GM23338 (cell line): Measurements from ENCODE around the gene STAMBP. TPM values are rescaled to one million over a fixed set of nuclear protein-coding genes. Genes with fewer than 3 reads are reported as not detected.

ENCODE experiments used
- ATAC-seq: fragments of 200-7000 bp; cut with Tn5 transposase; 3 replicates; pipeline ENCODE4 v1.9.1; 2020
- DNase-seq: peaks from one replicate; pipeline ENCODE4 v3.0.0-alpha.2; 2015; ENCODE audit warnings: low spot score
- H2AFZ ChIP-seq: fragments of 200-600 bp; sonication (generic); 2 replicates; pipeline ENCODE4 v1.8.0; 2016; ENCODE audit warnings: antibody characterized with exemption, mild to moderate bottlenecking, moderate library complexity
- H3F3A ChIP-seq: fragments of 200-600 bp; sonication (generic); replicated peaks from 2 replicates; pipeline ENCODE4 v1.8.0; 2017; ENCODE audit warnings: antibody characterized with exemption, mixed run types, low read depth
- H3K27ac ChIP-seq: fragments of 200-600 bp; sonication (generic); 2 replicates; pipeline ENCODE4 v1.6.1; 2016; ENCODE audit warnings: low read depth
- H3K27me3 ChIP-seq: fragments of 200-600 bp; sonication (generic); 2 replicates; pipeline ENCODE4 v1.8.0; 2016; ENCODE audit warnings: mild to moderate bottlenecking, mixed run types, moderate library complexity; ENCODE audit not compliant: insufficient read depth
- H3K36me3 ChIP-seq: fragments of 200-600 bp; sonication (generic); 2 replicates; pipeline ENCODE4 v1.8.0; 2016; ENCODE audit warnings: mild to moderate bottlenecking; ENCODE audit not compliant: insufficient read depth
- H3K4me1 ChIP-seq: fragments of 200-600 bp; sonication (generic); 2 replicates; pipeline ENCODE4 v1.8.0; 2016; ENCODE audit warnings: mild to moderate bottlenecking, moderate library complexity; ENCODE audit not compliant: insufficient read depth
- H3K4me2 ChIP-seq: fragments of 200-600 bp; sonication (generic); 2 replicates; pipeline ENCODE4 v1.7.1; 2017; ENCODE audit warnings: mixed run types
- H3K4me3 ChIP-seq: fragments of 200-600 bp; sonication (generic); 2 replicates; pipeline ENCODE4 v1.6.1; 2016; ENCODE audit warnings: mixed run types
- H3K79me2 ChIP-seq: fragments of 200-600 bp; sonication (generic); replicated peaks from 2 replicates; pipeline ENCODE4 v1.8.0; 2017; ENCODE audit warnings: mild to moderate bottlenecking; ENCODE audit not compliant: insufficient read depth
- H3K9me2 ChIP-seq: fragments of 200-600 bp; sonication (generic); 2 replicates; pipeline ENCODE4 v1.8.0; 2017; ENCODE audit not compliant: insufficient read depth
- H4K20me1 ChIP-seq: fragments of 200-600 bp; sonication (generic); replicated peaks from 2 replicates; pipeline ENCODE4 v1.8.0; 2017; ENCODE audit warnings: mild to moderate bottlenecking; ENCODE audit not compliant: insufficient read depth
- H3K27ac Mint-ChIP-seq: 2 replicates; pipeline ENCODE4 v1.8.0; 2020; ENCODE audit warnings: inconsistent platforms, mild to moderate bottlenecking, moderate library complexity, mixed read lengths
- H3K27me3 Mint-ChIP-seq: 3 replicates; pipeline ENCODE4 v1.8.0; 2022; ENCODE audit warnings: low read depth, mild to moderate bottlenecking, moderate library complexity, mixed read lengths, inconsistent platforms; ENCODE audit not compliant: insufficient read depth, poor library complexity
- H3K36me3 Mint-ChIP-seq: 3 replicates; pipeline ENCODE4 v1.8.0; 2021; ENCODE audit warnings: low read depth, mild to moderate bottlenecking, inconsistent platforms, moderate library complexity, mixed read lengths
- H3K4me1 Mint-ChIP-seq: 3 replicates; pipeline ENCODE4 v1.8.0; 2020; ENCODE audit warnings: mild to moderate bottlenecking, inconsistent platforms, mixed read lengths
- H3K4me3 Mint-ChIP-seq: 3 replicates; pipeline ENCODE4 v1.8.0; 2021; ENCODE audit warnings: moderate library complexity, mild to moderate bottlenecking, inconsistent platforms, mixed read lengths
- H3K9me3 Mint-ChIP-seq: 3 replicates; pipeline ENCODE4 v1.8.0; 2020; ENCODE audit warnings: moderate library complexity, mild to moderate bottlenecking, inconsistent platforms, mixed read lengths
- CREB1 ChIP-seq: fragments of 250-450 bp; sonication (Bioruptor Pico); IDR thresholded peaks from 2 replicates; pipeline ENCODE4 v1.5.0; 2020; ENCODE audit warnings: low read depth, mild to moderate bottlenecking, moderate library complexity
- EZH2 ChIP-seq: fragments of 200-600 bp; sonication (generic); IDR thresholded peaks from one replicate; pipeline ENCODE4 v1.8.0; 2017; ENCODE audit warnings: antibody characterized with exemption, mild to moderate bottlenecking, low read depth; ENCODE audit not compliant: unreplicated experiment
- EZH2phosphoT487 ChIP-seq: fragments of 200-600 bp; sonication (generic); IDR thresholded peaks from one replicate; pipeline ENCODE4 v1.8.1; 2018; ENCODE audit warnings: antibody characterized with exemption; ENCODE audit not compliant: unreplicated experiment
- JUNB ChIP-seq: IDR thresholded peaks from one replicate; pipeline ENCODE4 v1.6.1; 2016; ENCODE audit warnings: antibody characterized with exemption; ENCODE audit not compliant: unreplicated experiment
- NANOG ChIP-seq: IDR thresholded peaks from 2 replicates; pipeline ENCODE4 v1.6.1; 2016; ENCODE audit warnings: antibody characterized with exemption, borderline replicate concordance
- POLR2AphosphoS5 ChIP-seq: IDR thresholded peaks from 2 replicates; pipeline ENCODE4 v1.6.1; 2016; ENCODE audit warnings: antibody characterized with exemption, low read depth
- STAT1 ChIP-seq: IDR thresholded peaks from one replicate; pipeline ENCODE4 v1.6.1; 2016; ENCODE audit warnings: antibody characterized with exemption; ENCODE audit not compliant: unreplicated experiment
- ZNF114 ChIP-seq: fragments of 250-450 bp; sonication (Bioruptor Pico); IDR thresholded peaks from 2 replicates; pipeline ENCODE4 v1.5.0; 2020; ENCODE audit warnings: mild to moderate bottlenecking, moderate library complexity
- ZNF331 ChIP-seq: fragments of 250-450 bp; sonication (Bioruptor Pico); IDR thresholded peaks from 2 replicates; pipeline ENCODE4 v1.5.0; 2020; ENCODE audit warnings: low read depth, mild to moderate bottlenecking, moderate library complexity
- polyA plus RNA-seq: library from polyadenylated mRNA; unstranded; fragments of >200 nt; fragmentation: Nextera tagmentation; extraction: Ambion mirVana; gene quantifications from 2 replicates; pipeline ENCODE4 v1.2.1, GENCODE V29; 2016
- total RNA-seq: library from RNA; depleted of rRNA; stranded (reverse); fragments of >200 nt; shearing (Covaris generic); gene quantifications from 2 replicates; pipeline ENCODE4 v1.2.3, GENCODE V29; 2014
- TF ChIP-seq, protein P1 (sequence below), 2 experiments: fragments of 200-600 bp in 1 of 2; sonication (generic) in 1 of 2; conservative IDR thresholded peaks; 2 replicates each; pipeline versions ENCODE4 v1.5.1 to v1.6.1; 2016 to 2017; ENCODE audit warnings: antibody characterized with exemption in 2 of 2, low read depth in 2 of 2, mild to moderate bottlenecking in 2 of 2, moderate library complexity in 1 of 2
- TF ChIP-seq, protein P2 (sequence below): IDR thresholded peaks from 2 replicates; pipeline ENCODE4 v1.6.1; 2016; ENCODE audit warnings: antibody characterized with exemption
- TF ChIP-seq, protein P3 (sequence below): IDR thresholded peaks from one replicate; pipeline ENCODE4 v1.6.1; 2018; ENCODE audit warnings: antibody characterized with exemption; ENCODE audit not compliant: unreplicated experiment
- TF ChIP-seq, protein P4 (sequence below): fragments of 250-450 bp; sonication (Bioruptor Pico); IDR thresholded peaks from 2 replicates; pipeline ENCODE4 v1.5.0; 2020; ENCODE audit warnings: mild to moderate bottlenecking, moderate library complexity

Gene STAMBP
- total and polyA plus RNA-seq, 2 experiments from 2014 or later, result 33.9 to 106 TPM

DNA sequence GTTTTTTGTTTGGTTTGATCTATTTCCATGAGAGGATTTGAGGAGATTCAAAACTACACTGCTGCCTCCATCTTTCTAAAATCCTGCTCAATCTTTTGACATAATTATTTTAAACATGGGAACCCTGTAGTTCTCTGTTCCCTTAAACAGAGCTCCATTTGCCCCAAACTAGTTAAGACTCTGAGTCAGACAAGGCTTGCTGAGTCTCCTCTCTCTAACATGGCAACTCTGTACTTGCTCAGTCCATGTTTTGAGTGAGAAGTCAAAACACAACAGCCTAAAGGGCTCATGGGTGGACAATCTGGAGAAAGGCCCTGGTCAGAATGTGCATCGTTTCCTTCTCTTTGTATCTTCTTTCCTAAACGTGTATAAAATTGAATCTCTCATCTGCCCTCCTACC lies 7.1 kb upstream of the STAMBP start:
- no peaks in the 10 kb centered on the region for H3F3A ChIP-seq
- Mint-ChIP-seq H3K27ac (no peak overlapping the region), H3K27me3 (peaks cover 7% of the 10 kb centered on the region), H3K4me3 (no peak overlapping the region), H3K9me3 (no peaks in the 10 kb centered on the region), H3K36me3 (no peaks in the 10 kb centered on the region), H3K4me1 (peaks cover 11% of the 10 kb centered on the region)
- H3K27me3 ChIP-seq, result no peaks in the 10 kb centered on the region
- no peaks in the 10 kb centered on the region for H3K9me2 ChIP-seq
- peaks cover 10% of the 10 kb centered on the region; the same call in 1 of the 2 replicates for H3K4me1 ChIP-seq
- TF ChIP-seq NANOG (no peak), EZH2phosphoT487 (no peak), STAT1 (no peak), POLR2AphosphoS5 (no peak), ZNF331 (CRISPR knock-in tag) (no peak), JUNB (no peak), CREB1 (CRISPR knock-in tag) (no peak), EZH2 (no peak), ZNF114 (CRISPR knock-in tag) (no peak)
- TF ChIP-seq, protein P1, sequence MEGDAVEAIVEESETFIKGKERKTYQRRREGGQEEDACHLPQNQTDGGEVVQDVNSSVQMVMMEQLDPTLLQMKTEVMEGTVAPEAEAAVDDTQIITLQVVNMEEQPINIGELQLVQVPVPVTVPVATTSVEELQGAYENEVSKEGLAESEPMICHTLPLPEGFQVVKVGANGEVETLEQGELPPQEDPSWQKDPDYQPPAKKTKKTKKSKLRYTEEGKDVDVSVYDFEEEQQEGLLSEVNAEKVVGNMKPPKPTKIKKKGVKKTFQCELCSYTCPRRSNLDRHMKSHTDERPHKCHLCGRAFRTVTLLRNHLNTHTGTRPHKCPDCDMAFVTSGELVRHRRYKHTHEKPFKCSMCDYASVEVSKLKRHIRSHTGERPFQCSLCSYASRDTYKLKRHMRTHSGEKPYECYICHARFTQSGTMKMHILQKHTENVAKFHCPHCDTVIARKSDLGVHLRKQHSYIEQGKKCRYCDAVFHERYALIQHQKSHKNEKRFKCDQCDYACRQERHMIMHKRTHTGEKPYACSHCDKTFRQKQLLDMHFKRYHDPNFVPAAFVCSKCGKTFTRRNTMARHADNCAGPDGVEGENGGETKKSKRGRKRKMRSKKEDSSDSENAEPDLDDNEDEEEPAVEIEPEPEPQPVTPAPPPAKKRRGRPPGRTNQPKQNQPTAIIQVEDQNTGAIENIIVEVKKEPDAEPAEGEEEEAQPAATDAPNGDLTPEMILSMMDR (conservative IDR thresholded peaks at IDR 0.05; ENCODE audit: low read depth in 2 of 2), result no peak
- TF ChIP-seq, protein P2, sequence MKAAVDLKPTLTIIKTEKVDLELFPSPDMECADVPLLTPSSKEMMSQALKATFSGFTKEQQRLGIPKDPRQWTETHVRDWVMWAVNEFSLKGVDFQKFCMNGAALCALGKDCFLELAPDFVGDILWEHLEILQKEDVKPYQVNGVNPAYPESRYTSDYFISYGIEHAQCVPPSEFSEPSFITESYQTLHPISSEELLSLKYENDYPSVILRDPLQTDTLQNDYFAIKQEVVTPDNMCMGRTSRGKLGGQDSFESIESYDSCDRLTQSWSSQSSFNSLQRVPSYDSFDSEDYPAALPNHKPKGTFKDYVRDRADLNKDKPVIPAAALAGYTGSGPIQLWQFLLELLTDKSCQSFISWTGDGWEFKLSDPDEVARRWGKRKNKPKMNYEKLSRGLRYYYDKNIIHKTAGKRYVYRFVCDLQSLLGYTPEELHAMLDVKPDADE, result no peak
- TF ChIP-seq, protein P3, sequence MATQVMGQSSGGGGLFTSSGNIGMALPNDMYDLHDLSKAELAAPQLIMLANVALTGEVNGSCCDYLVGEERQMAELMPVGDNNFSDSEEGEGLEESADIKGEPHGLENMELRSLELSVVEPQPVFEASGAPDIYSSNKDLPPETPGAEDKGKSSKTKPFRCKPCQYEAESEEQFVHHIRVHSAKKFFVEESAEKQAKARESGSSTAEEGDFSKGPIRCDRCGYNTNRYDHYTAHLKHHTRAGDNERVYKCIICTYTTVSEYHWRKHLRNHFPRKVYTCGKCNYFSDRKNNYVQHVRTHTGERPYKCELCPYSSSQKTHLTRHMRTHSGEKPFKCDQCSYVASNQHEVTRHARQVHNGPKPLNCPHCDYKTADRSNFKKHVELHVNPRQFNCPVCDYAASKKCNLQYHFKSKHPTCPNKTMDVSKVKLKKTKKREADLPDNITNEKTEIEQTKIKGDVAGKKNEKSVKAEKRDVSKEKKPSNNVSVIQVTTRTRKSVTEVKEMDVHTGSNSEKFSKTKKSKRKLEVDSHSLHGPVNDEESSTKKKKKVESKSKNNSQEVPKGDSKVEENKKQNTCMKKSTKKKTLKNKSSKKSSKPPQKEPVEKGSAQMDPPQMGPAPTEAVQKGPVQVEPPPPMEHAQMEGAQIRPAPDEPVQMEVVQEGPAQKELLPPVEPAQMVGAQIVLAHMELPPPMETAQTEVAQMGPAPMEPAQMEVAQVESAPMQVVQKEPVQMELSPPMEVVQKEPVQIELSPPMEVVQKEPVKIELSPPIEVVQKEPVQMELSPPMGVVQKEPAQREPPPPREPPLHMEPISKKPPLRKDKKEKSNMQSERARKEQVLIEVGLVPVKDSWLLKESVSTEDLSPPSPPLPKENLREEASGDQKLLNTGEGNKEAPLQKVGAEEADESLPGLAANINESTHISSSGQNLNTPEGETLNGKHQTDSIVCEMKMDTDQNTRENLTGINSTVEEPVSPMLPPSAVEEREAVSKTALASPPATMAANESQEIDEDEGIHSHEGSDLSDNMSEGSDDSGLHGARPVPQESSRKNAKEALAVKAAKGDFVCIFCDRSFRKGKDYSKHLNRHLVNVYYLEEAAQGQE, result no peak
- TF ChIP-seq, protein P4, sequence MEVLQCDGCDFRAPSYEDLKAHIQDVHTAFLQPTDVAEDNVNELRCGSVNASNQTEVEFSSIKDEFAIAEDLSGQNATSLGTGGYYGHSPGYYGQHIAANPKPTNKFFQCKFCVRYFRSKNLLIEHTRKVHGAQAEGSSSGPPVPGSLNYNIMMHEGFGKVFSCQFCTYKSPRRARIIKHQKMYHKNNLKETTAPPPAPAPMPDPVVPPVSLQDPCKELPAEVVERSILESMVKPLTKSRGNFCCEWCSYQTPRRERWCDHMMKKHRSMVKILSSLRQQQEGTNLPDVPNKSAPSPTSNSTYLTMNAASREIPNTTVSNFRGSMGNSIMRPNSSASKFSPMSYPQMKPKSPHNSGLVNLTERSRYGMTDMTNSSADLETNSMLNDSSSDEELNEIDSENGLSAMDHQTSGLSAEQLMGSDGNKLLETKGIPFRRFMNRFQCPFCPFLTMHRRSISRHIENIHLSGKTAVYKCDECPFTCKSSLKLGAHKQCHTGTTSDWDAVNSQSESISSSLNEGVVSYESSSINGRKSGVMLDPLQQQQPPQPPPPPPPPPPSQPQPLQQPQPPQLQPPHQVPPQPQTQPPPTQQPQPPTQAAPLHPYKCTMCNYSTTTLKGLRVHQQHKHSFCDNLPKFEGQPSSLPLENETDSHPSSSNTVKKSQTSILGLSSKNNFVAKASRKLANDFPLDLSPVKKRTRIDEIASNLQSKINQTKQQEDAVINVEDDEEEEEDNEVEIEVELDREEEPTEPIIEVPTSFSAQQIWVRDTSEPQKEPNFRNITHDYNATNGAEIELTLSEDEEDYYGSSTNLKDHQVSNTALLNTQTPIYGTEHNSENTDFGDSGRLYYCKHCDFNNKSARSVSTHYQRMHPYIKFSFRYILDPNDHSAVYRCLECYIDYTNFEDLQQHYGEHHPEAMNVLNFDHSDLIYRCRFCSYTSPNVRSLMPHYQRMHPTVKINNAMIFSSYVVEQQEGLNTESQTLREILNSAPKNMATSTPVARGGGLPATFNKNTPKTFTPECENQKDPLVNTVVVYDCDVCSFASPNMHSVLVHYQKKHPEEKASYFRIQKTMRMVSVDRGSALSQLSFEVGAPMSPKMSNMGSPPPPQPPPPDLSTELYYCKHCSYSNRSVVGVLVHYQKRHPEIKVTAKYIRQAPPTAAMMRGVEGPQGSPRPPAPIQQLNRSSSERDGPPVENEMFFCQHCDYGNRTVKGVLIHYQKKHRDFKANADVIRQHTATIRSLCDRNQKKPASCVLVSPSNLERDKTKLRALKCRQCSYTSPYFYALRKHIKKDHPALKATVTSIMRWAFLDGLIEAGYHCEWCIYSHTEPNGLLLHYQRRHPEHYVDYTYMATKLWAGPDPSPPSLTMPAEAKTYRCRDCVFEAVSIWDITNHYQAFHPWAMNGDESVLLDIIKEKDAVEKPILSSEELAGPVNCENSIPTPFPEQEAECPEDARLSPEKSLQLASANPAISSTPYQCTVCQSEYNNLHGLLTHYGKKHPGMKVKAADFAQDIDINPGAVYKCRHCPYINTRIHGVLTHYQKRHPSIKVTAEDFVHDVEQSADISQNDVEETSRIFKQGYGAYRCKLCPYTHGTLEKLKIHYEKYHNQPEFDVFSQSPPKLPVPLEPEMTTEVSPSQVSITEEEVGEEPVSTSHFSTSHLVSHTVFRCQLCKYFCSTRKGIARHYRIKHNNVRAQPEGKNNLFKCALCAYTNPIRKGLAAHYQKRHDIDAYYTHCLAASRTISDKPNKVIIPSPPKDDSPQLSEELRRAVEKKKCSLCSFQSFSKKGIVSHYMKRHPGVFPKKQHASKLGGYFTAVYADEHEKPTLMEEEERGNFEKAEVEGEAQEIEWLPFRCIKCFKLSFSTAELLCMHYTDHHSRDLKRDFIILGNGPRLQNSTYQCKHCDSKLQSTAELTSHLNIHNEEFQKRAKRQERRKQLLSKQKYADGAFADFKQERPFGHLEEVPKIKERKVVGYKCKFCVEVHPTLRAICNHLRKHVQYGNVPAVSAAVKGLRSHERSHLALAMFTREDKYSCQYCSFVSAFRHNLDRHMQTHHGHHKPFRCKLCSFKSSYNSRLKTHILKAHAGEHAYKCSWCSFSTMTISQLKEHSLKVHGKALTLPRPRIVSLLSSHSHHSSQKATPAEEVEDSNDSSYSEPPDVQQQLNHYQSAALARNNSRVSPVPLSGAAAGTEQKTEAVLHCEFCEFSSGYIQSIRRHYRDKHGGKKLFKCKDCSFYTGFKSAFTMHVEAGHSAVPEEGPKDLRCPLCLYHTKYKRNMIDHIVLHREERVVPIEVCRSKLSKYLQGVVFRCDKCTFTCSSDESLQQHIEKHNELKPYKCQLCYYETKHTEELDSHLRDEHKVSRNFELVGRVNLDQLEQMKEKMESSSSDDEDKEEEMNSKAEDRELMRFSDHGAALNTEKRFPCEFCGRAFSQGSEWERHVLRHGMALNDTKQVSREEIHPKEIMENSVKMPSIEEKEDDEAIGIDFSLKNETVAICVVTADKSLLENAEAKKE (CRISPR knock-in tag), result no peak
- no peak overlapping the region for H3K4me3 ChIP-seq
- no peaks in the 10 kb centered on the region for H4K20me1 ChIP-seq
- no peak overlapping the region for H3K27ac ChIP-seq
- ATAC-seq (no peak), DNase-seq (no peak)
- no peaks in the 10 kb centered on the region for H3K79me2 ChIP-seq
- H3K4me2 ChIP-seq, result no peak overlapping the region
- no peaks in the 10 kb centered on the region for H3K36me3 ChIP-seq
- H2AFZ ChIP-seq, result no peak overlapping the region
